GM12878 (cell line): ENCODE results near the gene BIN1. TPM values are rescaled to one million over a fixed set of nuclear protein-coding genes. Genes with fewer than 3 reads are reported as not detected.

Source experiments
- ATAC-seq: fragments of 200-7000 bp; cut with Tn5 transposase; 3 replicates; pipeline ENCODE4 v1.9.1; 2020; ENCODE audit warnings: mild to moderate bottlenecking, moderate library complexity
- BruUV-seq: library from RNA; stranded (reverse); fragments of 400-500 nt; replicated peaks from 2 replicates; lab custom pipeline; 2021; lab: Mats Ljungman, UMichigan
- CTCF ChIA-PET: fragments of 300-600 bp; sonication (Branson Sonifier 250); formaldehyde crosslinking; extraction: SDS; loops from one replicate; lab custom pipeline; 2021; ENCODE audit warnings: inconsistent platforms; lab: Yijun Ruan, JAX
- POLR2A ChIA-PET: fragments of 350-600 bp; formaldehyde crosslinking; extraction: SDS; loops from one replicate; lab custom pipeline; 2021; ENCODE audit warnings: inconsistent platforms; lab: Charles Lee
- RAD21 ChIA-PET: fragments of 300-600 bp; sonication (Branson Sonifier 250); formaldehyde crosslinking; loops from one replicate; lab custom pipeline; 2023; ENCODE audit warnings: antibody characterized with exemption; ENCODE audit not compliant: unreplicated experiment; lab: Charles Lee
- SMC1A ChIA-PET: fragments of 300-600 bp; sonication (Branson Sonifier 250); formaldehyde crosslinking; loops from one replicate; lab custom pipeline; 2023; ENCODE audit not compliant: unreplicated experiment, uncharacterized antibody; lab: Charles Lee
- DNase-seq: peaks from one replicate; pipeline ENCODE4 v3.0.0-alpha.2; 2011; ENCODE audit warnings: low read depth, low spot score
- FAIRE-seq: peaks from 3 replicates; lab custom pipeline; 2011; peaks lifted over from hg19 to GRCh38; lab: Jason Lieb, UNC
- H2AFZ ChIP-seq: 2 replicates; pipeline ENCODE4 v1.6.0; 2011; ENCODE audit warnings: low read depth, low read length, control low read depth; ENCODE audit not compliant: control insufficient read depth
- H3K27ac ChIP-seq: 2 replicates; pipeline ENCODE4 v1.5.1; 2011; ENCODE audit warnings: control low read depth; ENCODE audit not compliant: control insufficient read depth, insufficient read depth
- H3K27me3 ChIP-seq, 2 experiments: replicated peaks in 1 of 2; 2 replicates each; pipeline versions ENCODE4 v1.6.0 to v1.6.1; 2011; ENCODE audit warnings: low read length in 1 of 2; ENCODE audit not compliant: control insufficient read depth in 2 of 2, insufficient read depth in 2 of 2
- H3K36me3 ChIP-seq, 2 experiments: 2 replicates each; pipeline ENCODE4 v1.5.1; 2011; ENCODE audit warnings: low read length in 1 of 2; ENCODE audit not compliant: control insufficient read depth in 2 of 2, insufficient read depth in 2 of 2
- H3K4me1 ChIP-seq: 2 replicates; pipeline ENCODE4 v1.6.1; 2011; ENCODE audit warnings: mild to moderate bottlenecking, low read length, moderate library complexity, mixed read lengths; ENCODE audit not compliant: control insufficient read depth, insufficient read depth
- H3K4me2 ChIP-seq: 2 replicates; pipeline ENCODE4 v1.6.0; 2011; ENCODE audit warnings: control low read depth; ENCODE audit not compliant: control insufficient read depth, insufficient read depth
- H3K4me3 ChIP-seq: fragments of 200-600 bp; sonication (generic); 2 replicates; pipeline ENCODE4 v1.5.1; 2016
- H3K79me2 ChIP-seq: 2 replicates; pipeline ENCODE4 v1.6.0; 2011; ENCODE audit warnings: low read length; ENCODE audit not compliant: control insufficient read depth, insufficient read depth
- H3K9ac ChIP-seq: 2 replicates; pipeline ENCODE4 v1.8.0; 2011; ENCODE audit warnings: low read length, control low read depth, mixed read lengths; ENCODE audit not compliant: control insufficient read depth, insufficient read depth
- H3K9me3 ChIP-seq: replicated peaks from 3 replicates; pipeline ENCODE4 v1.5.1; 2011; ENCODE audit warnings: mild to moderate bottlenecking, low read length; ENCODE audit not compliant: control insufficient read depth, insufficient read depth
- H4K20me1 ChIP-seq: 2 replicates; pipeline ENCODE4 v1.6.0; 2011; ENCODE audit not compliant: control insufficient read depth, insufficient read depth
- ASH2L ChIP-seq: fragments of 300-600, 200-600 bp; sonication (generic); IDR thresholded peaks from 2 replicates; pipeline ENCODE4 v1.6.1; 2017; ENCODE audit warnings: low read depth, mild to moderate bottlenecking, borderline replicate concordance
- BACH1 ChIP-seq: fragments of 450-650 bp; IDR thresholded peaks from 2 replicates; pipeline ENCODE4 v1.6.1; 2017; ENCODE audit warnings: mild to moderate bottlenecking, borderline replicate concordance
- E2F4 ChIP-seq: IDR thresholded peaks from 2 replicates; pipeline ENCODE4 v1.6.1; 2012; ENCODE audit warnings: low read depth, low read length, improper control_type of control experiment
- EZH2 ChIP-seq: IDR thresholded peaks from 2 replicates; pipeline ENCODE4 v1.6.1; 2012; ENCODE audit warnings: low read depth, mild to moderate bottlenecking, control low read depth, inconsistent platforms, low read length, borderline replicate concordance; ENCODE audit not compliant: control insufficient read depth
- FOXM1 ChIP-seq: IDR thresholded peaks from 2 replicates; pipeline ENCODE4 v1.6.1; 2012; ENCODE audit warnings: low read depth, mild to moderate bottlenecking, inconsistent platforms, low read length, moderate library complexity
- GATAD2B ChIP-seq: fragments of 450-650 bp; conservative IDR thresholded peaks from 2 replicates; pipeline ENCODE4 v1.6.1; 2017; ENCODE audit warnings: low read depth, mild to moderate bottlenecking, moderate library complexity
- IKZF1 ChIP-seq: fragments of 450-650 bp; conservative IDR thresholded peaks from 2 replicates; pipeline ENCODE4 v1.6.1; 2017; ENCODE audit warnings: antibody characterized with exemption, mild to moderate bottlenecking
- IKZF2 ChIP-seq, 2 experiments: fragments of 450-650 bp; IDR thresholded peaks; 2 replicates each; pipeline ENCODE4 v1.6.1; 2017; ENCODE audit warnings: mild to moderate bottlenecking in 2 of 2, moderate library complexity in 2 of 2
- MEF2A ChIP-seq: IDR thresholded peaks from 2 replicates; pipeline ENCODE4 v1.6.1; 2011; ENCODE audit warnings: low read depth, mild to moderate bottlenecking, low read length, moderate library complexity; ENCODE audit not compliant: insufficient read depth
- PBX3 ChIP-seq: IDR thresholded peaks from 2 replicates; pipeline ENCODE4 v1.6.1; 2011; ENCODE audit warnings: mild to moderate bottlenecking, low read depth, low read length, moderate library complexity; ENCODE audit not compliant: insufficient replicate concordance
- POLR2A ChIP-seq: IDR thresholded peaks from 2 replicates; pipeline ENCODE4 v1.6.1; 2011; ENCODE audit warnings: low read depth, mild to moderate bottlenecking, low read length
- PRDM15 ChIP-seq: fragments of 450-650 bp; formaldehyde crosslinking; IDR thresholded peaks from 2 replicates; pipeline ENCODE4 v1.4.0; 2020; ENCODE audit warnings: mild to moderate bottlenecking, moderate library complexity
- RAD21 ChIP-seq: IDR thresholded peaks from 2 replicates; pipeline ENCODE4 v1.6.1; 2011; ENCODE audit warnings: mild to moderate bottlenecking, low read depth, low read length, moderate library complexity; ENCODE audit not compliant: insufficient read depth
- SRF ChIP-seq, 2 experiments: IDR thresholded peaks; 2 replicates each; pipeline ENCODE4 v1.6.1; 2011; ENCODE audit warnings: low read depth in 2 of 2, low read length in 2 of 2, mild to moderate bottlenecking in 1 of 2, moderate library complexity in 1 of 2
- STAT3 ChIP-seq: IDR thresholded peaks from 2 replicates; pipeline ENCODE4 v1.6.1; 2011; ENCODE audit warnings: low read depth, low read length, improper control_type of control experiment
- SUZ12 ChIP-seq: fragments of 200-600 bp; sonication (generic); IDR thresholded peaks from one replicate; pipeline ENCODE4 v1.6.1; 2018; ENCODE audit warnings: antibody characterized with exemption, mild to moderate bottlenecking; ENCODE audit not compliant: unreplicated experiment
- WRNIP1 ChIP-seq: IDR thresholded peaks from 2 replicates; pipeline ENCODE4 v1.6.1; 2011; ENCODE audit warnings: low read depth, low read length, improper control_type of control experiment, borderline replicate concordance
- WGBS: methylation state at CpG from one replicate; pipeline ENCODE4 v1.1.6; 2016; ENCODE audit warnings: low lambda C conversion rate; ENCODE audit not compliant: insufficient replicate concordance, insufficient coverage; ENCODE audit errors: missing lambda C conversion rate; 5-methylcytosine and 5-hydroxymethylcytosine counted together
- in situ Hi-C: fragments of 300-500 bp; cut with MboI; formaldehyde crosslinking; loops from 9 replicates; pipeline ENCODE4 v1.14.3; 2018; ENCODE audit warnings: mixed read lengths
- intact Hi-C: fragments of 100-400 bp; cut with micrococcal nuclease; formaldehyde crosslinking; loops from one replicate; pipeline ENCODE4 v1.14.2; 2022; ENCODE audit not compliant: unreplicated experiment
- polyA plus RNA-seq, 11 experiments: library from polyadenylated mRNA; depleted of rRNA in 4 of 11; unstranded in 6 of 11; stranded (reverse) in 5 of 11; fragments of >200 nt; fragmentation: Nextera tagmentation in 4 of 11; fragmentation: Illumina TruSeq in 1 of 11; extraction: Ambion mirVana in 4 of 11; extraction: Trizol in 1 of 11; gene quantifications; 1 replicate in 1 of 11; 2 replicates in 10 of 11; pipeline versions ENCODE4 v1.2.1 to v1.2.3, GENCODE V29; 2011 to 2016; ENCODE audit warnings: inconsistent platforms in 2 of 11, missing spikeins in 2 of 11, low read depth in 1 of 11
- total RNA-seq, 4 experiments: library from RNA; depleted of rRNA in 3 of 4; stranded (reverse); fragments of >200 nt in 3 of 4; fragmentation: Illumina TruSeq in 1 of 4; extraction: Trizol in 1 of 4; gene quantifications; 2 replicates each; pipeline versions ENCODE4 v1.2.1 to v1.2.3, GENCODE V29; 2013 to 2021

The BIN1 gene
- total and polyA plus RNA-seq, 10 of the 15 experiments (the other 5 are each of a cell fraction or from before 2014, with no cell fraction given): 0.32 to 21.3 (median 11.2) TPM

- H2AFZ ChIP-seq: no peak overlapping the region
- intact Hi-C loops: no loop called here
- WGBS: 0% methylated on average over 5 of the region's 5 CpGs
- ATAC-seq (no peak), FAIRE-seq (no peak), DNase-seq (no peak)
- H3K9ac ChIP-seq: no peak overlapping the region
- H4K20me1 ChIP-seq: no peaks in the 10 kb centered on the region
- no peaks in the 10 kb centered on the region for H3K36me3 ChIP-seq
- BruUV-seq: no TSS peak
- no peak overlapping the region for H3K27ac ChIP-seq
- ChIA-PET RAD21 (no interaction called here), SMC1A (interaction anchor here (1.2 kb wide), 1 partner anchor 10 kb away, joined by 4 read pairs; no protein-coding TSS in a partner anchor), CTCF (no interaction called here), POLR2A (no interaction called here)
- H3K4me1 ChIP-seq: no peaks in the 10 kb centered on the region
- in situ Hi-C loops: no loop called here
- H3K4me3 ChIP-seq: no peak overlapping the region
- H3K27me3 ChIP-seq: no peaks in the 10 kb centered on the region; a peak in 2 of 4 replicates
- no peaks in the 10 kb centered on the region for H3K79me2 ChIP-seq
- no peak overlapping the region for H3K4me2 ChIP-seq
- no peaks in the 10 kb centered on the region for H3K9me3 ChIP-seq
- TF ChIP-seq FOXM1 (no peak), WRNIP1 (no peak), GATAD2B (no peak), E2F4 (no peak), POLR2A (no peak), BACH1 (no peak), IKZF1 (no peak), SRF (IDR thresholded peaks at IDR 0.05; ENCODE audit: low read depth in 2 of 2, low read length in 2 of 2) (no peak), MEF2A (no peak), IKZF2 (IDR thresholded peaks at IDR 0.05) (no peak), SUZ12 (no peak), STAT3 (no peak), ASH2L (no peak), EZH2 (no peak), PBX3 (no peak), PRDM15 (no peak), RAD21 (no peak)
Measured at GRCh38 chr2:127008265-127009015, 98.5 kb downstream of the BIN1 start.
